Skeletal muscle satellite cell (primary cell): ENCODE measurements around the gene XPO4.

Experiments
- H3K27me3 ChIP-seq: 2 replicates; pipeline ENCODE4 v1.7.0; 2013; ENCODE audit warnings: low read length; ENCODE audit not compliant: control insufficient read depth, insufficient read depth
- H3K36me3 ChIP-seq: 2 replicates; pipeline ENCODE4 v1.7.0; 2013; ENCODE audit warnings: mild to moderate bottlenecking, control low read depth, low read length; ENCODE audit not compliant: insufficient read depth
- H3K4me1 ChIP-seq: 2 replicates; pipeline ENCODE4 v1.7.0; 2013; ENCODE audit warnings: low read length; ENCODE audit not compliant: control insufficient read depth, insufficient read depth
- H3K4me2 ChIP-seq: 2 replicates; pipeline ENCODE4 v1.7.0; 2013; ENCODE audit warnings: mild to moderate bottlenecking, low read length
- H3K4me3 ChIP-seq: 2 replicates; pipeline ENCODE4 v1.7.0; 2013; ENCODE audit warnings: low read length
- H3K9ac ChIP-seq: 2 replicates; pipeline ENCODE4 v1.7.0; 2013; ENCODE audit warnings: mild to moderate bottlenecking, low read depth, low read length, moderate library complexity
- H3K9me3 ChIP-seq: replicated peaks from 2 replicates; pipeline ENCODE4 v1.7.0; 2013; ENCODE audit warnings: mild to moderate bottlenecking, control low read depth, low read length

The XPO4 gene

GRCh38 chr13:20848944-20849343 lies 53.6 kb downstream of the XPO4 start:
- Histone ChIP-seq H3K4me1 (no peaks in the 10 kb centered on the region), H3K9ac (no peak overlapping the region), H3K27me3 (no peaks in the 10 kb centered on the region), H3K4me3 (no peak overlapping the region), H3K4me2 (no peak overlapping the region), H3K9me3 (no peaks in the 10 kb centered on the region), H3K36me3 (peaks cover 7% of the 10 kb centered on the region)

GRCh38 chr13:20848203-20848602 lies 54.3 kb downstream of the XPO4 start:
- H3K4me1 ChIP-seq = no peaks in the 10 kb centered on the region

GRCh38 chr13:20847296-20847695 lies 55.2 kb downstream of the XPO4 start:
- H3K4me2 ChIP-seq = no peak overlapping the region
- H3K4me3 ChIP-seq = no peak overlapping the region
- no peaks in the 10 kb centered on the region for H3K4me1 ChIP-seq
- H3K9me3 ChIP-seq = no peaks in the 10 kb centered on the region
- H3K36me3 ChIP-seq = peaks cover 6% of the 10 kb centered on the region
- H3K9ac ChIP-seq = no peak overlapping the region
- H3K27me3 ChIP-seq = no peaks in the 10 kb centered on the region

More at GRCh38 chr13:20848203-20848602, 54.3 kb downstream of the XPO4 start:
- Histone ChIP-seq H3K4me2 (no peak overlapping the region), H3K27me3 (no peaks in the 10 kb centered on the region), H3K36me3 (peaks cover 6% of the 10 kb centered on the region), H3K4me3 (no peak overlapping the region), H3K9me3 (no peaks in the 10 kb centered on the region), H3K9ac (no peak overlapping the region)

- Histone ChIP-seq H3K4me3 (no peak overlapping the region), H3K4me1 (no peaks in the 10 kb centered on the region), H3K9me3 (no peaks in the 10 kb centered on the region), H3K27me3 (no peaks in the 10 kb centered on the region), H3K4me2 (no peak overlapping the region), H3K36me3 (peaks cover 11% of the 10 kb centered on the region), H3K9ac (no peak overlapping the region)
Observed at GRCh38 chr13:20843166-20843565, 59.4 kb downstream of the XPO4 start.

DNA sequence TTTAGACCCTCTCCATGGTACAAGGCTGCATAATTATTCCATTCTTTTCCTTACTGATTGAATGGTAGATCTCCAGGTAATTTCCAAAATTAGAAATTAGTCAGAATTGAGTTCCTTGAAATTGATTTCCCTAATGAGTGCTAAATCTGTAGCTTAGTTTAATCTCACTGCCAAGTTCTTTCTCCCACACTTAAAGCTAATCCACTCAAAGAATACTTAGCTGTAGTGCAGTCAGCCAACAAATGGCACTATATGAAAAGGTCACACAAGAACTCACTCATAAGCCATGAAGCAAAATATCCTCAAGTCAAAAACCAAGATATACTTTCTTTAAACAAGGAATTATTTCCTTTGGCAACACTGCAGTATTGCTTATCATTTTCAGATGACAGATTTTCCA lies 62.0 kb downstream of the XPO4 start:
- peaks cover 23% of the 10 kb centered on the region for H3K36me3 ChIP-seq

DNA sequence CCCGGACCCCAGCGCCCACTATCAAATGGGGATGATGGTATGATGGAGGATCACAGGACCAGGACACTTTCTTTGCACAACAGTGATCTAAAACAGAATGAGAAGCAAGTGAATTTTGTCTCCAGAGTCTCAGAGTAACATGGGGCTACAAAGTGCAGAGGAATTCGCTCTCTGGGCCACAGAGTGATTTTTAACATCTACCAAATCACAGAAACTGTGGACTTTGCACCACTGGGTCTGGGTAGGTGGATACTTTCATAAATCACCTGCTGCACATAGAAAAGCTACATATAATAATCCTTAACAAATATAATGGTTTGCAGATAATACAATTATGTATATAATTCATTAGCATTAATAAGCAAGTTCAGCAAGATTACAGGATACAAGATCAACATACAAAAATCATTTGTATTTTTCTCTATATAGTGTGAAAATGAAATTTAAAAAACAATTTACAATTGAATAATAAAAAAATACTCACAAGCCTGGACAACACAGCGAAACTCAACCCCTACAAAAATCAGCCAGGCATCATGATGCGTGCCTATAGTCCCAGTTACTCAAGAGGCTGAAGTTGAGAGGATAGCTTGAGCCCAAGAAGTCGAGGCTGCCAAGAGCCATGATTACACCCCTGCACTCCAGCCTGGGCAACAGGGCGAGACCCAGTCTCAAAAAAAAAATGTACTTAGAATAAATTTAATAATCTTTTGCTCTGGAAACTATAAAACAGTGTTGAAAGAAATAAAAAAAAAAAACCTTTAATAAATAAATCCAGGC lies 68.5 kb downstream of the XPO4 start:
- Histone ChIP-seq H3K4me3 (no peak overlapping the region), H3K9me3 (no peaks in the 10 kb centered on the region), H3K9ac (no peak overlapping the region), H3K4me1 (no peaks in the 10 kb centered on the region), H3K36me3 (peaks cover 19% of the 10 kb centered on the region), H3K27me3 (no peaks in the 10 kb centered on the region), H3K4me2 (no peak overlapping the region)

More for the DNA sequence above, 62.0 kb downstream of the XPO4 start:
- no peak overlapping the region for H3K4me2 ChIP-seq
- no peaks in the 10 kb centered on the region for H3K27me3 ChIP-seq
- H3K4me3 ChIP-seq = no peak overlapping the region
- H3K9ac ChIP-seq = no peak overlapping the region
- H3K9me3 ChIP-seq = no peaks in the 10 kb centered on the region
- no peaks in the 10 kb centered on the region for H3K4me1 ChIP-seq

DNA sequence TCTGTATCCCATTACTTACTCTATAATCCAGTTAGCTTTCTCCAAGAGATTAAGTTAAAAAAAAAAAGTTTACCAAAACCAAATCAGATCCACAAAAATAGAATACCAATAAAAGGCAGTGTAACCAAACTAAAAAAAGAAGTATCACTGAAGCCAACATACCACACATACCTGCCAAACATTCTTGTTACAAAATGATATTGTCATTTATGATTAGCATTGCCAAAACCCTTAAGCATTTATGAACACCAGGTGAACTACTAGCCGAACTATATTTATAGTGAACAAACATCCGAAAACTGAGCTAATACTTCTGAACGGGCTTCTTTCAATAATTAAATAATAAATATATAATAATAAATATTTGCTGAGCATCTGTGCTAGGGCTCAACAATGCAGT lies 69.7 kb downstream of the XPO4 start:
- Histone ChIP-seq H3K27me3 (no peaks in the 10 kb centered on the region), H3K9ac (no peak overlapping the region), H3K36me3 (peaks cover 13% of the 10 kb centered on the region), H3K4me3 (no peak overlapping the region), H3K4me2 (no peak overlapping the region), H3K4me1 (peaks cover 4% of the 10 kb centered on the region), H3K9me3 (no peaks in the 10 kb centered on the region)

- H3K36me3 ChIP-seq = peaks cover 6% of the 10 kb centered on the region
- no peaks in the 10 kb centered on the region for H3K27me3 ChIP-seq
- no peaks in the 10 kb centered on the region for H3K9me3 ChIP-seq
- no peak overlapping the region for H3K9ac ChIP-seq
- H3K4me3 ChIP-seq = no peak overlapping the region
- H3K4me2 ChIP-seq = no peak overlapping the region
- H3K4me1 ChIP-seq = peaks cover 13% of the 10 kb centered on the region
Observed at GRCh38 chr13:20831933-20832332, 70.6 kb downstream of the XPO4 start.

- H3K36me3 ChIP-seq = no peaks in the 10 kb centered on the region
- H3K9ac ChIP-seq = no peak overlapping the region
- H3K4me3 ChIP-seq = no peak overlapping the region
- no peak overlapping the region for H3K4me2 ChIP-seq
- H3K4me1 ChIP-seq = peaks cover 20% of the 10 kb centered on the region
- H3K9me3 ChIP-seq = no peaks in the 10 kb centered on the region
- no peaks in the 10 kb centered on the region for H3K27me3 ChIP-seq
Observed at GRCh38 chr13:20831254-20831653, 71.3 kb downstream of the XPO4 start.

GRCh38 chr13:20828539-20829364 lies 73.8 kb downstream of the XPO4 start:
- peak overlapping the region; percentile 60 for H3K4me3 ChIP-seq

GRCh38 chr13:20826843-20827560 lies 75.5 kb downstream of the XPO4 start:
- Histone ChIP-seq H3K36me3 (no peaks in the 10 kb centered on the region), H3K4me2 (peak overlapping the region; percentile 51), H3K4me1 (peaks cover 44% of the 10 kb centered on the region), H3K9ac (peak overlapping the region; percentile 1), H3K9me3 (no peaks in the 10 kb centered on the region), H3K27me3 (no peaks in the 10 kb centered on the region), H3K4me3 (no peak overlapping the region)

More at GRCh38 chr13:20828539-20829364, 73.8 kb downstream of the XPO4 start:
- H3K4me2 ChIP-seq = peak overlapping the region; percentile 83
- H3K9ac ChIP-seq = peak overlapping the region; percentile 48
- no peaks in the 10 kb centered on the region for H3K36me3 ChIP-seq
- no peaks in the 10 kb centered on the region for H3K9me3 ChIP-seq
- H3K27me3 ChIP-seq = no peaks in the 10 kb centered on the region
- peaks cover 44% of the 10 kb centered on the region for H3K4me1 ChIP-seq
